ENCODE measurements around the gene LMAN2L. TPM values are rescaled to one million over a fixed set of nuclear protein-coding genes. Genes with fewer than 3 reads are reported as not detected.

LMAN2L gene
- polyA plus RNA-seq, 3 donors = 7.9 to 22.4 (median 16.6) TPM

DNA sequence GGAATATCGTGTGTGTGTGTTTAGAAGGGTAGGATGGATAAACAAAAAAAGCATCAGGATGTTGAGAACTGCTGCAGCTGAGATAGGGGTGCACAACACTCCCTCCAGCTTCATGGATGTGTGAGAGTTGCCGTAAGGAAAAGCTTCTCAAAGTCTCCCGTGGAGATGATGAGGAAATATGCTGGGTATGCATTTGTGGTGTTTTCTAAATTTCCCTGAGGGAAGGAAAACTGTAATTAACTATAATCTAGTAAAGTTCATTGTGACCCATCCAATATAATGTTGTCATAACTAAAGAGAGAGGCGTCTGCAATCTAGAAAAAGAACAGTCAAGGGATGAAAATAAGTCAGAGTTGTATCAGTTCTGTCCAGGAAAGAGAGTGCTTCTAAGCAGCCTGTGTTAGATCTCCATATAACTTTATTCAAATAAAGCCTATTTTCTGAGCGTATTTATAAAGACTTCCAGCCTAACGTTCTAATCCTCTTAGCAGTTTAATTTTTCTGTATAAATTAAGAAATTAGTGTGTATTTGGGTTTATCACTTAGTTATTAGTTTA is 7.3 kb upstream of the LMAN2L start:
- Mint-ChIP-seq H3K27ac (peak overlapping the region in 3 of 7 donors; percentile 28 to 83 (median 60)), H3K36me3 (no peaks in the 10 kb centered on the region), H3K4me3 (no peak overlapping the region), H3K9me3 (no peaks in the 10 kb centered on the region), H3K4me1 (peaks cover 12% of the 10 kb centered on the region), H3K27me3 (ENCODE audit: low read depth in 3 of 3) (peaks cover 0 to 2% (median 1%) of the 10 kb centered on the region in 3 donors)
- DNase-seq = no peak
- Histone ChIP-seq H3K4me3 (replicated peaks in 1 of 3; ENCODE audit: low read depth in 2 of 3, low read length in 3 of 3) (peak overlapping the region in 1 of 3 experiments; percentile 26), H3K79me2 (ENCODE audit: insufficient read depth, low read length) (no peaks in the 10 kb centered on the region), H3K27ac (ENCODE audit: low read depth in 1 of 2, low read length in 2 of 2) (no peak overlapping the region), H3K9ac (ENCODE audit: insufficient read depth, low read length, poor library complexity, severe bottlenecking) (no peak overlapping the region), H3K27me3 (ENCODE audit: control insufficient read depth in 2 of 2, insufficient read depth in 2 of 2, low read length in 2 of 2) (no peaks in the 10 kb centered on the region), H3K4me1 (ENCODE audit: control insufficient read depth in 1 of 2, insufficient read depth in 2 of 2, low read length in 2 of 2) (peaks cover 8 to 18% of the 10 kb centered on the region in 2 donors), H2AFZ (ENCODE audit: insufficient read depth, low read depth, low read length, poor library complexity, severe bottlenecking) (peak overlapping the region; percentile 61), H4K20me1 (ENCODE audit: insufficient read depth, low read length) (no peaks in the 10 kb centered on the region), H3K36me3 (replicated peaks in 1 of 2; ENCODE audit: control insufficient read depth in 1 of 2, insufficient read depth in 2 of 2, low read length in 2 of 2) (no peaks in the 10 kb centered on the region), H3K9me3 (replicated peaks in 1 of 2; ENCODE audit: control insufficient read depth in 1 of 2, insufficient read depth in 1 of 2, low read length in 2 of 2) (no peaks in the 10 kb centered on the region), H3K4me2 (replicated peaks; ENCODE audit: extremely low read depth, low read length, poor library complexity, severe bottlenecking) (peak overlapping the region; percentile 26)
- TF ChIP-seq, protein P1, sequence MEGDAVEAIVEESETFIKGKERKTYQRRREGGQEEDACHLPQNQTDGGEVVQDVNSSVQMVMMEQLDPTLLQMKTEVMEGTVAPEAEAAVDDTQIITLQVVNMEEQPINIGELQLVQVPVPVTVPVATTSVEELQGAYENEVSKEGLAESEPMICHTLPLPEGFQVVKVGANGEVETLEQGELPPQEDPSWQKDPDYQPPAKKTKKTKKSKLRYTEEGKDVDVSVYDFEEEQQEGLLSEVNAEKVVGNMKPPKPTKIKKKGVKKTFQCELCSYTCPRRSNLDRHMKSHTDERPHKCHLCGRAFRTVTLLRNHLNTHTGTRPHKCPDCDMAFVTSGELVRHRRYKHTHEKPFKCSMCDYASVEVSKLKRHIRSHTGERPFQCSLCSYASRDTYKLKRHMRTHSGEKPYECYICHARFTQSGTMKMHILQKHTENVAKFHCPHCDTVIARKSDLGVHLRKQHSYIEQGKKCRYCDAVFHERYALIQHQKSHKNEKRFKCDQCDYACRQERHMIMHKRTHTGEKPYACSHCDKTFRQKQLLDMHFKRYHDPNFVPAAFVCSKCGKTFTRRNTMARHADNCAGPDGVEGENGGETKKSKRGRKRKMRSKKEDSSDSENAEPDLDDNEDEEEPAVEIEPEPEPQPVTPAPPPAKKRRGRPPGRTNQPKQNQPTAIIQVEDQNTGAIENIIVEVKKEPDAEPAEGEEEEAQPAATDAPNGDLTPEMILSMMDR (IDR thresholded peaks at IDR 0.05) = no peak
- WGBS (ENCODE audit: insufficient coverage) = 86% methylated on average over 1 of the region's 6 CpGs
- intact Hi-C loops (cut with micrococcal nuclease) = no loop called here

DNA sequence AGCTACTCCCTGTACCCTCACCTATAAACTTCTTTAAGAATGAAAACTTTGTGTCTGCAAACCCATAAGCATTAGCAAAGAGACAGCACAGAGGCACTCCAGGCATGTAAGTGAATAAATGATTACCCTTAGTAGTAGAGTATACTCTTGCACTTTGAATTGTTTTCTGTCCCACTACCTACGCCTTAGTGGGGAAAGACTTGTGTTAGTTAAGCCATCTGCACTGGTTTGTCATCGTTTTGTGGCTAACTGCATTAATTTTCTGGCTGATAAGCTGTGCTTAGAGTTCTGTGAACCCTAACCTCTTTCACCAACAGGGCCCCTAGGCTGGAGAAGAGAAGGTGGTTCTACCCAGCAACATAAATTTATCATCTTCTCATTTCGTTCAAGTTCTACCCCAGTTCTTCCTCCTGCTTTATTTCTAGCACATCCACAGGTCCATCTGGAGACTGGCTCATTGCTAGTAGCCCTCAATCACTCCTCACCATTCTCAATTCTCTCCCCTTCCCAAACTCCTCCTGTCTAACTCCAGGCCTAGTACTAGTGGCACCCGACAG is 710 bp downstream of the LMAN2L start:
- Mint-ChIP-seq H3K4me1 (peaks cover 29% of the 10 kb centered on the region), H3K4me3 (peak overlapping the region; percentile 98), H3K36me3 (peaks cover 17 to 29% of the 10 kb centered on the region in 2 donors), H3K9me3 (peaks cover 0 to 4% (median 0%) of the 10 kb centered on the region in 7 donors), H3K27me3 (ENCODE audit: low read depth in 3 of 3) (peaks cover 0 to 1% (median 0%) of the 10 kb centered on the region in 3 donors), H3K27ac (peak overlapping the region; percentile 90 to 99 (median 97))
- 27% methylated on average over 3 of the region's 4 CpGs for WGBS (ENCODE audit: insufficient coverage)
- peaks cover 22 to 33% of the 10 kb centered on the region in 2 donors for H3K4me1 ChIP-seq (ENCODE audit: control insufficient read depth in 1 of 2, insufficient read depth in 2 of 2, low read length in 2 of 2)
- intact Hi-C loops (cut with micrococcal nuclease) = loop anchor here in 1 of 2 donors (10.0 kb wide), 1 partner anchor 104 kb away; the partner anchor contains the start of gene KANSL3
- no peak for DNase-seq
- no peaks in the 10 kb centered on the region for H3K9me3 ChIP-seq (replicated peaks in 1 of 2; ENCODE audit: control insufficient read depth in 1 of 2, insufficient read depth in 1 of 2, low read length in 2 of 2)
- TF ChIP-seq, protein P1 (IDR thresholded peaks at IDR 0.05) = no peak
- peak overlapping the region; percentile 88 to 94 (median 90) for H3K4me3 ChIP-seq (replicated peaks in 1 of 3; ENCODE audit: low read depth in 2 of 3, low read length in 3 of 3)
- no peaks in the 10 kb centered on the region for H4K20me1 ChIP-seq (ENCODE audit: insufficient read depth, low read length)
- H3K4me2 ChIP-seq (replicated peaks; ENCODE audit: extremely low read depth, low read length, poor library complexity, severe bottlenecking) = peak overlapping the region; percentile 88
- peak overlapping the region in 1 of 2 donors; percentile 79 for H3K27ac ChIP-seq (ENCODE audit: low read depth in 1 of 2, low read length in 2 of 2)
- peak overlapping the region; percentile 70 for H3K9ac ChIP-seq (ENCODE audit: insufficient read depth, low read length, poor library complexity, severe bottlenecking)
- H2AFZ ChIP-seq (ENCODE audit: insufficient read depth, low read depth, low read length, poor library complexity, severe bottlenecking) = peak overlapping the region; percentile 94
- peaks cover 14% of the 10 kb centered on the region for H3K79me2 ChIP-seq (ENCODE audit: insufficient read depth, low read length)
- no peaks in the 10 kb centered on the region for H3K27me3 ChIP-seq (ENCODE audit: control insufficient read depth in 2 of 2, insufficient read depth in 2 of 2, low read length in 2 of 2)
- H3K36me3 ChIP-seq (replicated peaks in 1 of 2; ENCODE audit: control insufficient read depth in 1 of 2, insufficient read depth in 2 of 2, low read length in 2 of 2) = peaks cover 22 to 34% of the 10 kb centered on the region in 2 donors

Data from CD14-positive monocyte (primary cell).